HG03039 (cell line): ENCODE measurements around the gene KCNJ14.
"Not testable (repeated sequence)": the region's sequence is repeated elsewhere in the genome, so short reads cannot be mapped to it uniquely, and the experiment has no call there.

Source experiments
- ATAC-seq: cut with Tn5 transposase; IDR thresholded peaks from one replicate; pipeline ENCODE4 v1.9.1; 2021; ENCODE audit warnings: mild to moderate bottlenecking, moderate library complexity; ENCODE audit not compliant: unreplicated experiment

Gene KCNJ14

DNA sequence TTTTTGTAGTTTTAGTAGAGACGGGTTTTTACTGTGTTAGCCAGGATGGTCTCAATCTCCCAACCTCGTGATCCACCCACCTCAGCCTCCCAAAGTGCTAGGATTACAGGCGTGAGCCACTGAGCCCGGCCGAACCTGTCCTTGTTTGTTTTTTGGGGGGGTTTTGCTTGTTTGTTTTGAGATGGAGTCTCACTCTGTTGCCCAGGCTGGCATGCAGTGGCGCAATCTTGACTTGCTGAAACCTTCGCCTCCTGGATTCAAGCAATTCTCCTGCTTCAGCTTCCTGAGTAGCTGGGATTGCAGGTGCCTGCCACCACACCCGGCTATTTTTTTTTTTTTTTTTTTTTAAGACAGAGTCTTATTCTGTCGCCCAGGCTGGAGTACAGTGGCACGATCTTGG, 31.3 kb downstream of the KCNJ14 start:
- ATAC-seq = not testable (repeated sequence)

DNA sequence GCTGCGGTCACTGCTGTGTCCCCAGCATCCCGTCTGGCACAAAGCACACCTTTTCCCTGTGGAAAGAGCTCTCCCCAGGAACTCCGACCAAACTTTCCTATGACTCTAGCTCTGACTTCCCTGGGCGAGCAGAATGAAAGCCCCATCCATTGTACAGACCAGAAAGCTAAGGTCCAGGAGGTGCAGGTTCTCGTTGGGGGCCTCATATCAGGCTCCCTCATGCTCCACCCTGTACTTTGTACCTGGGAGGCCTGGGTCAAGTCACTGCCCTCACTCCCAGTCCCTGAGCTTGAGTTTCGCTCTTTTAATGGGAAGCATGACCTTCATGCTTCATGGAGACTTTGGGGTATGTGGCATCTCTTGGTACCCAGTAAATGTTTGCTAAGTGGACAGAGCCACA, 32.2 kb downstream of the KCNJ14 start:
- no peak for ATAC-seq

DNA sequence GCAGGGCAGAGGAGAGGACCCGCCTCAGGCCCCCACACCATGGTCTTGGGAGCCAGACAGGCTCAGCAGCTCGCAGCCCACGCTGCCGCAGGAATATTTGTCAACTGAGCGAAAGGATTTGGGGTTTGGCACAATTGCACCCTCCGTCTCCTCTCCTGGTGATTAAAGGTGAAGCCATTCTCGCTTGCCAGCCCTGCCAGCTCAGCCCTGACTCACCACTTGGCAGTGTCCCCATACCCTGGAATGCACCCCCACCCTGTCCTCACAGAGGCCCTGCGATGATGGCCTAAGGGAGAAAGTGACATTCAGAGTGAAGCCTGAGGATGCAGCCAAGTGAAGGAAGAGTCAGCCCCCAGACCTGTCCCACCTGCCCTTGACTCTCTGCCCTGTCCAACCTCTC, 32.6 kb downstream of the KCNJ14 start:
- no peak for ATAC-seq

DNA sequence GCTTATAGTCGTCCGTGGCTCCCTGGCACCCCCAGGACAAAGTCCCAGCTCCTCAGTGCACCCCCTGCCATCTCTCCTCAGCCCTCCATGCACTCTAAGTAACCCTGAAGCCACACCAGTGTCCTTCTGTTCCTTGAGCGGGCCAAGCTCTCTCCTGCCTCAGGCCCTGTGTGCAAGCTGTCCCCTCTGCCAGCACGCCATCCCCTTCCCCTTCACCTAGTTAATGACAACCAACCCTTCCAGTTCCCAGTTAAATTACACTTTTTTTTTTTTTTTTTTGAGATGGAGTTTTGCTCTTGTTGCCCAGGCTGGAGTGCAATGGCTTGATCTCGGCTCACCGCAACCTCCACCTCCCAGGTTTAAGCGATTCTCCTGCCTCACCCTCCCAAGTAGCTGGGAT, 33.1 kb downstream of the KCNJ14 start:
- not testable (repeated sequence) for ATAC-seq

DNA sequence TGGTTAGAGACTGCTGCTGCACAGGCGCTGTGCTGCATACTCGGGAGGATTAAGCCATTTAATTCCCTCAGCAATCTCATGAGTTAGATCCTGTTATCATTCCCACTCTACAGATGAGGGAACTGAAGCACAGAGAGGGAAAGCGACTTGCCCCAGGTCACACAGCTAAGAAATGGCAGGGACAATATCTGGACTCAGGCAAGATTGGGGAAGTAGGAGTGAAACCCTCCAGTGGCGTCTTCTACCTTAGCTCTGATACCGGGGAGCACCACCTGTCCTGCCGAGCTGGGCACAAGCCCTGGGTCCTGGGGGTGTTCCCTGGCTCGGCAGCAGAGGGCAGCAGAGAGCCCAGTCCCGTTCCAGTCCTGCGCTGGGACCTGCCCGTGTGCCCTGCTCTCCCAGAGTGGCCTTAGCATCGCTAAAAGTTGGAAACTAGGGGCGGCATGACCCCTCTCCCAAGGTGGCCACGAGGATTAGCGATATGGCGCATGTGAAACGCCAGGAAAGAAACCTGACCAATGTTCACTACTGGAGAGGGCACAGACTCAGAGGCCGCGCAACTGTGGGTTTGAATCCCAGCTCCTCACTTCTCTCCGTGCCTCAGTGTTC, 34.3 kb downstream of the KCNJ14 start:
- no peak for ATAC-seq

DNA sequence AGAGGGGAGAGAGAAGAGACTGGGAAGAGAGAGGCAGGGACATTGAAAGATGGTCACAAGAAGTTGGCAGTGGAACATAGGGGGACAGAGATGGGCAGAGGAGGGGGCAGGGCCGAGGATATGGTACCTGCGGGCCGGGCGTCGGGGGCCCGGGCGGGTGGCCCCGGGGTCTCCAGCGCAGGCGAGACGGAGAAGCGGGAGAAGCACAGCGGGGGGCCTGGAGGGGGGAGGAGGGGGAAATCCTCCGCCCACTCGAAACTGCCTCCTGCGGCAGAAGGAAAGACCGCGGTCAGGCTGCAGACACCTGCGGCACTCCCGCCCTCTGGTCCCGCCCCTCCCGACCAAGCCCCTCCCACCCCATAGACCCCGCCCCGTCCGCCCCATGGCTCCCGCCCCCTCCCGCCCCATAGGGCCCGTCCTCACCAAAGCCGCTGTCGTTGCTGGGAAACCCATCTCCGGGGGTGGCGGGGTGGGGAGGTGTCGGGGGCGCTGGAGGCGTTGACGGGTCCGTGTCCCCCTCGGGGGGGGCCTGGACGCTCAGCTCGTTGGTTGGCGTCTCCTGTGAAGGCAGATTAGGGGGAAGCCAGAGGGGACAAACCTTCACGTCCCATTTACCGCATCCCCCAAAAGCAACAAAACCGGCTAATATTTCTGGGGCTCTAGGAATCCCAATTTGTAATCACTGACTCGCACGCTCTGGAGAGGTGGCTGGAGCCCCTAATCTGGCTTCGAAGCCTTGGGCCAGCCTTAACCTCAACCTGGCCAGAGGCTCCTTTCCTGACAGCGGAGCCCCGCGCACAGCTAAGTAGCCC, 35.8 kb downstream of the KCNJ14 start:
- no peak for ATAC-seq

DNA sequence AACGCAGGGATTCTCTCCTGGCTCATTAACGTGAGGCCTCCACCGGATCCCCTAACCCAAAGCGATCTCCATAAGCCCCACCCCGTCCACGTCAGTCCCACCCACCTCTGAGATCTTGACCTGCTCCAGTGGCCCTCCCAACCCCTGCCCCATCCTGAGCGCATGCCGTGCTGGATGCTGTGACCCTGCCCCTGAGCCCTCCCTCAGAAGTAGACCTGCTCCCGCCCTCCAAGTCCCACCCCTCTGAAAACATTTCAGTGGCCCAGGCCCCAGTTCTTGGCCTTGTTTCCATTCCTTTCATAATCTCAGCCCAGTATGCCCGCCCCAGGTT, 36.4 kb downstream of the KCNJ14 start:
- ATAC-seq = no peak

DNA sequence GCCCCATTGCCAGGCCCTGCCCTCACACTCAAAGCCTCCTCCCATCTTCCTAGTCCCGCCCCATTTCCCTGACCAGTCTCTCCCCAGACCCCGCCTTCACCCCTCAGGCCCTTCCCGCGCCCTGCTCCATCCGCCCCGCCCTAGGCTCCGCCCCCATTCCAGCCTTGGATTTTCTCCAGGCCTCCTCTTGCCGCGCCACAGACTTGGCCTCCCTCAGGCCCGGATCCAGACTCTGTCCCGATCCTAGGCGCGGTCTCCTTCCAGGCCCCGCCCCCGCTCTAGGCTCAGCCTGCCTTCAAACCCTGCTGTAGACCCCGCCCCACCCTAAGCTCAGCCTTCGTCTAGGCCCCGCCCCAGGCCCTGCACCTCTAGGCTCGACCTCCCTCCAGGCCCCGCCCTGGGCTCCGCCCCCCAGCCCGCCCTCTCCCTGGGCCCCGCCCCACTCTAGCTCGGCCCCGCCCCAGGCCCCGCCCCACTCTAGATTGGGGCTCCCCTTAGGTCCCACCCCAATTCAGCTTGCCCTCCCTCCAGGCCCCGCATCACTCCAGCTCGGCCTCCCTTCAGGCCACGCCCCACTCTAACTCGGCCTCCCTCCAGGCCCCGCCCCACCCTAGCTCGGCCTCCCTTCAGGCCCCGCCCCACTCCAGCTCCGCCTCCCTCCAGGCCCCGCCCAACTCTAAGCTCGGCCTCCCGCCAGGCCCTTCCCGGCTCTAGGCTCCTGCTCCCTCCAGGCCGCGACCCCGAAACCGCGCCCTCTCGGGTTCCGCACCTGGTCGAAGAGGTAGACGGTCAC, 37.7 kb downstream of the KCNJ14 start:
- peak; percentile 56 for ATAC-seq

DNA sequence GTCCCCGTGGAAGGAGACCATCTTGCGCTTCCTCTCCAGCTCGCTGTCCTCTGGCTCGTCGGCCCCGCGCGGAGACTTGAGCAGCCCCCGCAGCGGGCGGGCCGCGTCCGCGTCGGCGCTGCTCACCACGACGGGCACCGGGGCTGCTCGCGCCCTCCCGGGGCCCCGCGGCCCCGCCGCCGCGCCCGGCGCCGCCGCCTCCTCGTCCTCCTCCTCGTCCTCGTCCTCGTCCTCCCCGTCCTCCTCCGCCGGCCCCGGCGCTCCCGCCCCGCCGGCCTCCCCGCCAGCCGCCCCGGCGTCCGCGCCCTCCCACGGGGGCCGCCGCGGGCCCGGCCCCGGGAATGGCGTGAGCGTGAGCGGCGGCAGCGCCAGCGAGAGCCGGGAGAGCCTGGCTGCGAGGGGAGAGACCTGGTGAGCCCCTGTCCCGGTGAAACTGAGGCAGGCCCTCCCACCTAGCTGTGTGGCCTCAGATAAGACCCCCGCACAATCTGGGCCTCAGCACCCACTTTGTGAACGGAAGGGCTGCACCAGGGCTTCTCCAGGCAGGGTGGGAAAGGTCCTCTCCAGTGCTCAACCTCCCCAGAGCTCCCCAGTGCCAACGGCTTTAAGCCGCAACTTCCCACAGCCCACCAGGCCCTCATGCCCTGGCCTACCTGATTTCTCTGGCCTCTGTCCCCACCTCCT, 38.5 kb downstream of the KCNJ14 start:
- no peak for ATAC-seq

DNA sequence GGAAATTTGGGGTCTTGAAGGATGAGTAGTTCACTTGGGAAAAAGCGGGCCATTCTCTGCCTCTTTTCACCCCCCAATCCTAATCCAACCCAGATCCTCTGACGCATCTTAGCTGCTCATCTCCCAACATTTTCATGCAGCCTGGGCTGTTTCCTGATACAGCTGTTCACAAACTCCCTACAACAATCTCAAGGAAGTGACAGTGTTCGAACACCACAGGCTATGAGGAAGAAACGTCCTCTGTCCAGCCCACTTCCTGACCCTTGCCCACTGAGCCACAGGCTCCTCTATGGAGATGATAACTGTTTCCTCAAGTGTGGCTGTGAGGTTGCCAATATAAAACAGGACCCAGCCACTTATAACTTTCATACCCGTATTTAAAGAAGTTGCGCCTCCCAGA, 40.0 kb downstream of the KCNJ14 start:
- no peak for ATAC-seq

DNA sequence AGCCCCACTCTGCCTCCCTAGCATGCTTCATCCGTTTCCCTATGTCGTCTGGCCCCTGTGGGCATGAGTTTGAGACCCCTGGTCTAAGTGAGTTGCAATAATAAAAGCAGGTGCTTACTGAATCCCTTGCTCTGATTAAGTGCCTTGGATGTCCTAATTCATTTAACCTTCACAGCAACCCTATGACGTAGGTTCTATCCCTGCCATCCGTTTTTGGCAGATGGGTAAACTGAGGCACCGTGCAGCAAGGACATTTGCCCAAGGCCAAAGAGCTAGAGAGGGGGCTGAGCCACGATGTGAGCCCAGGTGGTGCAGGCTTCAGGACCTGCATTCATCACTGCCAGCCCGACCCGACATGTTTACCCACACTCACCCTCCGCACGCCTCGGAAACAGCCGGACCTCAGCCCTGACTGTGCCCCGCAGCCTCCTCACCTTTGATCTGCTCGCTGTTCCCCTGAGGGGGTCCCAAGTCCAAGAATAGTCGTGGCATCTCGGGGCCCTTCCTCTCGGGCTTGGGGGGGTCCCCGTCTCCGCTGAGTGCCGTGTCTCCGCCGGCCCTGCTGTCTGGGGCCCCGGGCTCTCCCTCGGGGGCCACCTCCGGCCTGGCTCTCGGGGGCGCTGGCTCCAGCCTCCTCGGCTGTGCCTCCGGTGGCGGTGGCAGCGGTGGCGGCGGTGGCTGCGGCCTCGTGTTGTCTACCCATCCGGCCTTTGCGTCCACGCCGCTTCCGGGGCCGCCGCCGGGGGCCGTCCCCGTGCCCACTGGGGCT, 41.8 kb downstream of the KCNJ14 start:
- no peak for ATAC-seq

DNA sequence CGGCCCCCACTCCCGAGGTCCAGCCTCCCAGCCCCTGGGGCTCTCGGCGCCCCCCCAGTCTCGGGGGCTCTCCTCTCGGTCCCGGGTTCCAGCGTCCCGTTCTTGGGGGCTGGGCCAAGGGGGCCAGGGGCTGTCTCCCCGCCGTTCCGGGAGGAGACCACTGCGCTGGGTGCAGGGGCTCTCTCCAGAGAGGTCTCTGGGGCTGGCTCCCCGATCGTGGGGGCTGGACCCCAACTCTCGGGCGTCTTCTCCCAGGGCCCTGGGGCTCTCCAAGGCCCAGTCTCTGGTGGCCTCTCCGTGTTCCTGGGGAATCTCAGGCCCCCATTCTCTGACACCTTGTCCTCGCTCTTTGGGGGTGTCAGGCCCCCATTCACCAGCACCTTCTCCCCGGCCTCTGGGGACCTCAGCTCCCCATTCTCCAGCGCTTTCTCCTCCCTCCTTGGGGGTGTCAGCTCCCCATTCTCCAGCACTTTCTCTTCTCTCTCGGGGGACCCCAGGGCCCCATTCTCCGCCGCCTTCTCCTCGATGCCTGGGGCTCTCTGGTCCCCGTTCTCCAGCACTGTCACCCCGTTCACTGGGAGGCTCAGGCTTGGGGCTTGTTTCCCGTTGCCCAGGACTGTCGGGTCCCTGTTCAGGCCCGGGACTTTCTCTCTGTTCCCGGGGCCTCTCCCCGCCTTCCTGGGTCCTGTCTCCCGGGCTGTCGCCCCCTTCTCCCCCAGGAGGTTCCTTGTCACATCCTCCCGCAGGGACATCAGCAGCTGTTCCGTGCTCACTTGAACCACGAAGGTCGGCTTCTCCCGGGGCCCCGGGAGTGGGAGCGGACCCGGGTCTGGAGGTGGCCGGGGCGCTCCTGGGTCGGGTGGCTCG, 42.6 kb downstream of the KCNJ14 start:
- ATAC-seq = no peak

DNA sequence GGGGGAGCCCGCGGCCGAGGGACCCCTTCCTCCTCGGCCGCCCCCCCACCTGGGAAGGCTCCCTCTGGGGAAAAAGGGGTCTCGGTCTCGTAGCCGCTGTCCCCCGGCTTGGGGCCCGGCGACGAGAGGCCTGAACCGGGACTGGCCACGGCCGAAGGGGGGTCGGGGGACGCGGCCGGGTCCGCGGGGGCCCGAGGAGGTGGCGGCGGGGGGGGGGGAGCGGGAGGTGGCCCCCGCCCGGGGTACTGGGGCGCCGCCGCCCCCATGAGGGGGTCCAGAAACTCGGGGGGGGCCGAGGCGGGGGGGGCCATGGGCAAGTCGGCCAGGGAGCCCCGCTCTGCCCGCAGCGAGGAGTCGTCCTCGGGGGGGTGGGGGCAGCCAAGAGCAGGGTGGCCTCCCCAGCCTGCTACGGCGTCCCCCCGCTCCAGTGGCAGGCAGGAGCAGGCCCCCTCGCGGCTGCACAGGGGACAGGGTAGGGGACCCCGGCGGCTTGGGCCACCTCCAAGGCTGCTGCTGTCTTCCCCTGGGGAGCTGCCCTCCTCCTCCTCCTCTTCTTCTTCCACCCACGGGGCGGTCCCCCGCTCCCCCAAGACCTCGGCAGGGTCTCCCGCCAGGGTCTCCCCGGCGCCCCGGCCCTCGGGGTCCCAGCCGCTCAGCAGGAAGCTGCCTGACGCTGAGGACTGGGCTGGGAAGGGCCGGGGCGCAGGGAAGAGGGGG, 43.4 kb downstream of the KCNJ14 start:
- ATAC-seq = no peak

DNA sequence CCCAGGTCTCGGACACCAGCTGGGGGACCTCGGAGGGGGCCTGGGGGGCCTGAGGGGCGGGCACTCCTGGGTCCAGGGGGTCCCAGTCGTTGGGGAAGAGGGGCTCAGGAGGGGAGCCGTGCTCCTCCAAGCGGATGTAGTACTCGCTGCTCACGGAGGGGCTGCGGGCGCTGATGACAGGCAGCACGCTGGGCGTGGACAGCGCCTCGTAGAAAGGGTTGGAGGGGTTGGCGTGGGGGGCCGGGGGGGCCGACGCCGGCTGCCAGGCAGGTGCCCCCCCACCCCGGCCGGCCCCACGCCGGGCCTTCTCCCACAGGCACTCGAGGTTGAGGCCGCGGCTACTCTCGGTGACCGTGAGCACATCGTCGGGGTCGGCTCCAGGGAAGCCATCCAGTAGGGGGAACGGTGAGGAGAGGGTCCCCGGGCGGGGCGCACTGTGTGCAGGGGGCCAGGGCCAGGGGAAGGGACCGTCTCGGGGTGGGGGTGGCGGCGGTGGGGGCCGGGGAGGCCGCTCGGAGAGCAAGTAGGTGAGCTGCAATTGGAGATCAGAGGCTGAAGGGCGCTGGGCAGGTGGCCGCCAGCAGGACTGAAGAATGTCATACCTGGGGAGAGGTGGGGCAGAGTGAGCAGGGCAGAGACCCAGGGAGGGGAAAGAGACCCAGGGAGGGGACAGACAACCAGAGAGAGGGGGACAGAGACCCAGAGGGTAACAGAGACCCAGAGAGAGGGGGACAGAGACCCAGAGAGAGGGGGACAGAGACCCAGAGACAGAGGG, 44.1 kb downstream of the KCNJ14 start:
- ATAC-seq = no peak

DNA sequence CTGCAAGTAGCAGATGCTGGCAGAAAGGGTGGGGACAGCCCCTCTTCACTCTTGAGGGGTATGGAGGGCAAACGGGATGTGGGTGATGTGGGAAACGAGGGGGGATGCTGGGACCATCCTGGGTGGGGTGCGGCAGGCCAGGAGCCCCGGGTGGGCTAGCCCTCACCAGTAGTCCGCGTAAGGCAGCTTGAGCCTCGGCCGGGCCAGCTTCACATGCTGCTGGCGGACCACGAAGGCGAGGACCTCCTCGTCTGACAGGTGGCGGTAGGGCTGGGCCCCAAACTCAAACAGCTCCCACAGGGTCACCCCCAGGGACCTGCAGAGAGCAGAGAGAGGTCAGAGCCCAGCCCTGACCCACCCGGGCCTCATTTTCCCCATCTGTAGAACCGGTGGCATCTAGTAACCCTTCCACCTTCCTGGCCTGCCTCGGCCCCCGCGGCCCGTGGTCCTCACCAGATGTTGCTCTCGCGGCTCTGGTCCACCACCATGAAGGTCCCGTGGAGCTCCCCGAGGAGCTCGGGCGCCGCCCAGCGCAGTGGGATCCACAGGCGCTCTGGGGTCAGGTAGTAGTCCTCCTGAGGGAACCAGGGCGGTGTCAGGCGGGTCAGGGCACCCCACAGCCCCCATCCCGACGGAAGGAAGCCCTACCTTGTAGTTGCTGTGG, 45.6 kb downstream of the KCNJ14 start:
- no peak for ATAC-seq

DNA sequence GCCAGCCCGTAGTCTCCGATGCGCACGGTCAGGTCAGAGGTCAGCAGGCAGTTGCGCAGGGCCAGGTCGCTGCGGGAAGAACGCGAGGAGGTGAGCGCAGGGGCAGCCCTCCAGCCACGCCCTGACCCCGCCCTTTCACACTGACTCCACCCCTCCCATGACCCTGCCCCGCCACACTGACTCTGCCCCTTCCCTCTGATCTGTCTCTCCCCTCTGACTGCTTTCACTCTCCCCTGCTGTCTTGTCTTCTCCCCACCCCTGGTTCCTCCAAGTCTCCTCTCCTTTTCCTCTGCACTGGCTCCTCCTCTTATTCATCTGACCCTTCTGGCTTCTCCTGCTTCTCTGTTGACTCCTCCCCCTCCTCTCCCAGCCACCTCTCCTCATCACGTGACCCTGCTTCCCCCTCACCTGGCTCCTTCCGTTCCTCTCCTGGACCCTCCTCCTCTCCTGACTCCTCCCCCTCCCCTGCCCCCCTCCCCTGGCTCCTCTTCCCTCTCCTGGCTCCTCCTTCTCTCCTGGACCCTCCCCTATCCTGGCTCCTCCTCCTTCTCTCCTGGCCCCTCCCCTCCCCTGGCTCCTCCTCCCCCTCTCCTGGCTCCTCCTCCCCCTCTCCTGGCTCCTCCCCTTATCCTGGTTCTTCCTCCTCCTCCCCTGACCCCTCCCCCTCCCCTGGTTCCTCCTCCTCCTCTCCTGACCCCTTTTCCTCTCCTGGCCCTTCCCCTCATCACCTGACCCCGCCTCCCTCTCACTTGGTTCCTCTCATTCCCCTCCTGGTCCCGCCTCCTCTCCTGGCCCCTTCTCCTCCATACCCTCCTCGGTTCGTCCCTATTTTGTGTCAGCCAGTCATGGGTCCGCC, 46.3 kb downstream of the KCNJ14 start:
- no peak for ATAC-seq
